Measurements from ENCODE around the gene DDIT3. TPM values are rescaled to one million over a fixed set of nuclear protein-coding genes. Genes with fewer than 3 reads are reported as not detected.

The DDIT3 gene
- total and polyA plus RNA-seq, 2 experiments from 2014 or later: 14.7 to 36.6 TPM

DNA sequence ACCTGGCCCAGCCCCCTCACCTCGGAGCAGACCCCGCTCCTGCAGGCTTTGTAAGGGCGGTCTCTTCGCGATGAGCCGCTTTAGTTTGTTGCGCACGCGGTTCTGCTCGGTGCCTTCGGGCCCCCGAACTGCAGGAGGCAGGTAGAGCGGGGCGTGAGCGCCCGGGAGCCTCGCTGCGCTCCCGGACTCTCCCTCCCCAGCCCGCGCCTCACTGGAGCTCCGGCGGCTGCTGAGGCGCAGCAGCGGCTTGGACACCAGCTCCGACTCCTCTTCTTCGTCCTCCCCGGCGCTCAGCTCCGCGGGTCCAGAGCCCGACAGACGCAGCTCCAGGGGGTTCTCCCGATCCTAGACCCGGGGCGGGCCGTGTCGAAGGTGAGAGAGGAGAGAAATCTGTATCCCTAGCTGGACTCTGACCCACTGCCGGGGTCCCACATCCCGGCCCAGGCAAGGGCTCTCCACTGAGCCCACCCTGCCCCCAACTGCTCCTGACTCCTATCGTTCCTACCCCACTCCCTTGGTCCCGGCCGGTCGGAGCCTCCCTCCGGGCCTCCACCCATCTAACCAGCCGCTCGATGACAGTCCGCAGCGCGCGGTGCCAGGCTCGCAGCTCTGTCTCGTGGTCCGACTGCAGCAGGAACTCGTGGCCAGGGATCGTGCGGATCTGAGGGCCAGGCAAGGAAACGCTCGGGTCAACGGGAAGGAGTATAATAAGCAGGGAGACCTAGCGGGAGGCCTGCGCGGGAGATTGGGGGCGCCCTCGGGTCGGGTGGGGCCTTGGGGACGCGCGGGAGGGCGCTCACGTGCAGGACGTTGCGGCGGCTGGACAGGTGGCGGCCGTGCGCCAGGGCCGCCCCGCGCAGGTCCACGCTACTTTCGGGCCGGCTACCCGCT, 44.8 kb downstream of the DDIT3 start:
- no peak overlapping the region for H3K9ac ChIP-seq
- peak overlapping the region; percentile 45 for H3K4me3 ChIP-seq
- H3K9me3 ChIP-seq (ENCODE audit: low read depth): no peaks in the 10 kb centered on the region
- TF ChIP-seq EZH2phosphoT487 (IDR thresholded peaks at IDR 0.05; ENCODE audit: insufficient read depth, low read depth): 0 out of 2 replicates have a peak, but pooled peaks have one; percentile 21
- TF ChIP-seq EZH2 (IDR thresholded peaks at IDR 0.05; ENCODE audit: insufficient read depth, poor library complexity, severe bottlenecking): peak; percentile 89
- WGBS, 2 experiments (ENCODE audit: low coverage in 1 of 2, low lambda C conversion rate in 2 of 2, missing lambda C conversion rate in 2 of 2): 6% methylated on average over 50 to 83 of the region's 84 CpGs
- peak overlapping the region; percentile 3 for H2AFZ ChIP-seq
- no peaks in the 10 kb centered on the region for H3K36me3 ChIP-seq (ENCODE audit: low read depth)
- H3K9me2 ChIP-seq (ENCODE audit: insufficient read depth): no peaks in the 10 kb centered on the region
- H3K79me2 ChIP-seq (ENCODE audit: insufficient read depth): no peaks in the 10 kb centered on the region
- peak; percentile 70 for DNase-seq
- H3K27me3 ChIP-seq (replicated peaks; ENCODE audit: insufficient read depth): peaks cover 52% of the 10 kb centered on the region
- H3F3A ChIP-seq (ENCODE audit: insufficient read depth): no peaks in the 10 kb centered on the region
- H4K20me1 ChIP-seq (ENCODE audit: insufficient read depth): no peaks in the 10 kb centered on the region
- peak overlapping the region; percentile 39 for H3K4me2 ChIP-seq (ENCODE audit: unreplicated experiment)
- no peak overlapping the region for H3K27ac ChIP-seq
- no peaks in the 10 kb centered on the region for H3K4me1 ChIP-seq (ENCODE audit: insufficient read depth)
- in situ Hi-C loops (cut with MboI): no loop called here

- no peak for DNase-seq
- no peaks in the 10 kb centered on the region for H3F3A ChIP-seq (ENCODE audit: insufficient read depth)
- H3K9ac ChIP-seq: no peak overlapping the region
- no peaks in the 10 kb centered on the region for H3K79me2 ChIP-seq (ENCODE audit: insufficient read depth)
- no peak overlapping the region for H3K4me2 ChIP-seq (ENCODE audit: unreplicated experiment)
- no peaks in the 10 kb centered on the region for H4K20me1 ChIP-seq (ENCODE audit: insufficient read depth)
- no peak overlapping the region for H2AFZ ChIP-seq
- no peaks in the 10 kb centered on the region for H3K9me3 ChIP-seq (ENCODE audit: low read depth)
- peaks cover 50% of the 10 kb centered on the region for H3K27me3 ChIP-seq (replicated peaks; ENCODE audit: insufficient read depth)
- no peaks in the 10 kb centered on the region for H3K4me1 ChIP-seq (ENCODE audit: insufficient read depth)
- WGBS, 2 experiments (ENCODE audit: low coverage in 1 of 2, low lambda C conversion rate in 2 of 2, missing lambda C conversion rate in 2 of 2): 78 to 80% methylated on average over 7 of the region's 7 CpGs
- H3K36me3 ChIP-seq (ENCODE audit: low read depth): no peaks in the 10 kb centered on the region
- no peak overlapping the region for H3K4me3 ChIP-seq
- no peak overlapping the region for H3K27ac ChIP-seq
- in situ Hi-C loops (cut with MboI): no loop called here
- TF ChIP-seq EZH2phosphoT487 (IDR thresholded peaks at IDR 0.05; ENCODE audit: insufficient read depth, low read depth): no peak
- no peak for TF ChIP-seq EZH2 (IDR thresholded peaks at IDR 0.05; ENCODE audit: insufficient read depth, poor library complexity, severe bottlenecking)
- no peaks in the 10 kb centered on the region for H3K9me2 ChIP-seq (ENCODE audit: insufficient read depth)
Observed at GRCh38 chr12:57474862-57475261, 45.5 kb downstream of the DDIT3 start.

GRCh38 chr12:57474430-57474829, 45.9 kb downstream of the DDIT3 start:
- Histone ChIP-seq H3K27ac (no peak overlapping the region), H3F3A (ENCODE audit: insufficient read depth) (no peaks in the 10 kb centered on the region), H3K79me2 (ENCODE audit: insufficient read depth) (no peaks in the 10 kb centered on the region), H3K4me1 (ENCODE audit: insufficient read depth) (no peaks in the 10 kb centered on the region), H3K9ac (no peak overlapping the region), H3K4me3 (no peak overlapping the region), H3K27me3 (replicated peaks; ENCODE audit: insufficient read depth) (peaks cover 46% of the 10 kb centered on the region), H3K9me2 (ENCODE audit: insufficient read depth) (no peaks in the 10 kb centered on the region), H4K20me1 (ENCODE audit: insufficient read depth) (no peaks in the 10 kb centered on the region), H3K9me3 (ENCODE audit: low read depth) (no peaks in the 10 kb centered on the region), H3K36me3 (ENCODE audit: low read depth) (no peaks in the 10 kb centered on the region), H2AFZ (no peak overlapping the region), H3K4me2 (ENCODE audit: unreplicated experiment) (no peak overlapping the region)
- no peak for DNase-seq
- in situ Hi-C loops (cut with MboI): no loop called here
- no peak for TF ChIP-seq EZH2phosphoT487 (IDR thresholded peaks at IDR 0.05; ENCODE audit: insufficient read depth, low read depth)
- WGBS, 2 experiments (ENCODE audit: low coverage in 1 of 2, low lambda C conversion rate in 2 of 2, missing lambda C conversion rate in 2 of 2): 90 to 93% methylated on average over 8 of the region's 8 CpGs

DNA sequence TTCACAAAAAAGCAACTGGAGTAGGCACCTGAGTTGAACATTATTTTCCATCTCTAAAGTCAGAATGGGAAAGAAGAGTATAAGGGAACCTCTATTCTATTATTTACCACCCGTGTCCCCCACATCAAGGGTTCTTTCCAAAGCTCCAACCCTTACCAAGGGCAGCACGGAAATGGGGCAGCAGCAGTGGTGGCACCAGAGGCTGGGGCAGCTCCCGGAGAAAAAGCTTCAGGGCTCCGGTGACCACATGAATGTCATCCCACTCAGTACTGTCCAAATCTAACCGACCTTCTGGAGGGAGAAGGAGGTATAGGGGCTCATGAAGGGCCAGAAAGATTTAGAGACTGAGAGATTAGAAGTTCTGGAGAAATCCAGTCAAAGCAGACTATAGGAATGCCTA, 46.4 kb downstream of the DDIT3 start:
- no peaks in the 10 kb centered on the region for H3K79me2 ChIP-seq (ENCODE audit: insufficient read depth)

More for the DNA sequence above, 46.4 kb downstream of the DDIT3 start:
- Histone ChIP-seq H4K20me1 (ENCODE audit: insufficient read depth) (no peaks in the 10 kb centered on the region), H3K9me2 (ENCODE audit: insufficient read depth) (no peaks in the 10 kb centered on the region), H3K27ac (no peak overlapping the region), H3K4me2 (ENCODE audit: unreplicated experiment) (no peak overlapping the region), H3K36me3 (ENCODE audit: low read depth) (no peaks in the 10 kb centered on the region), H3K4me3 (no peak overlapping the region), H3K4me1 (ENCODE audit: insufficient read depth) (no peaks in the 10 kb centered on the region), H3F3A (ENCODE audit: insufficient read depth) (no peaks in the 10 kb centered on the region), H3K27me3 (replicated peaks; ENCODE audit: insufficient read depth) (peaks cover 46% of the 10 kb centered on the region), H3K9ac (no peak overlapping the region), H2AFZ (no peak overlapping the region), H3K9me3 (ENCODE audit: low read depth) (no peaks in the 10 kb centered on the region)
- DNase-seq: no peak
- WGBS, 2 experiments (ENCODE audit: low coverage in 1 of 2, low lambda C conversion rate in 2 of 2, missing lambda C conversion rate in 2 of 2): 58 to 63% methylated on average over 5 of the region's 5 CpGs
- in situ Hi-C loops (cut with MboI): no loop called here
- no peak for TF ChIP-seq EZH2phosphoT487 (IDR thresholded peaks at IDR 0.05; ENCODE audit: insufficient read depth, low read depth)
- TF ChIP-seq EZH2 (IDR thresholded peaks at IDR 0.05; ENCODE audit: insufficient read depth, poor library complexity, severe bottlenecking): no peak

Data from GM23248 (cell line).